ENCODE results near the gene SPEF2. TPM values are rescaled to one million over a fixed set of nuclear protein-coding genes. Genes with fewer than 3 reads are reported as not detected.
A peak's percentile ranks its signal among the peaks of the same experiment; 100 is the strongest.

Gene SPEF2
- total and polyA plus RNA-seq, 8 donors, result 4.1 to 11.8 (median 6.2) TPM

DNA sequence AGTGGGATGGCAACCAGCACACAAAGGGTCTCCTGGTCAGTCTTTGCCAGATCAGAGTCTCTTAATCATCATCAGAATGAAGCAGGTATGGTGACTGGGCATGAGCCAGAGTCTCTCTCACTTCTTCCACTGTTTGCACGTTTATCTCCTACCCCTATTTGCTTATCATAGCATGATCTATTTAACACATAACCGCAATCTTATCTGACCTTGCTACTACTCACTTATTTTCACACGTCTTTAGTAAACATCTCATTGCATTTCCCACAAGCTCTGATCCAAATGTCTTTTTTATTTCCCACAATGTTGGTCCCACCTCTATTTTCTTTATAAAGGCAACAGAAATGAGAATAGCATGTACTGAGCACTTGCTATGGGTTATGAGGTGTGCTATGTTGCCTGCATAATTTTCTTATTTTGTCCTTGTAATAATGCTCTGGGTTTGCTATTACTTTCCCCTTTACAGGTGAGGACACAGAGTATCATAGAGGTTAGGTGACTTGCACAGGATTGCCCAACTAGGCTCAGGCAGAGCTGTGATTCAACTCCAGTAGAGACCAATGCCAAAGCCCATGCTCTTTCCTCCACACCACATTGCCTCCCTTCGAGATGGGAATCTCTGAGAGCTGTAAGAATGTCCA, 199.3 kb downstream of the SPEF2 start:
- intact Hi-C loops (cut with DNase I), result no loop called here
- no peak overlapping the region for H3K27ac ChIP-seq
- DNase-seq, result no peak
- H3K4me1 ChIP-seq, result no peaks in the 10 kb centered on the region
- ATAC-seq, result peak in 3 of 4 donors; percentile 25 to 62 (median 27)
- H3K27me3 ChIP-seq, result no peaks in the 10 kb centered on the region
- H3K9me3 ChIP-seq, result no peaks in the 10 kb centered on the region
- TF ChIP-seq, protein P1, sequence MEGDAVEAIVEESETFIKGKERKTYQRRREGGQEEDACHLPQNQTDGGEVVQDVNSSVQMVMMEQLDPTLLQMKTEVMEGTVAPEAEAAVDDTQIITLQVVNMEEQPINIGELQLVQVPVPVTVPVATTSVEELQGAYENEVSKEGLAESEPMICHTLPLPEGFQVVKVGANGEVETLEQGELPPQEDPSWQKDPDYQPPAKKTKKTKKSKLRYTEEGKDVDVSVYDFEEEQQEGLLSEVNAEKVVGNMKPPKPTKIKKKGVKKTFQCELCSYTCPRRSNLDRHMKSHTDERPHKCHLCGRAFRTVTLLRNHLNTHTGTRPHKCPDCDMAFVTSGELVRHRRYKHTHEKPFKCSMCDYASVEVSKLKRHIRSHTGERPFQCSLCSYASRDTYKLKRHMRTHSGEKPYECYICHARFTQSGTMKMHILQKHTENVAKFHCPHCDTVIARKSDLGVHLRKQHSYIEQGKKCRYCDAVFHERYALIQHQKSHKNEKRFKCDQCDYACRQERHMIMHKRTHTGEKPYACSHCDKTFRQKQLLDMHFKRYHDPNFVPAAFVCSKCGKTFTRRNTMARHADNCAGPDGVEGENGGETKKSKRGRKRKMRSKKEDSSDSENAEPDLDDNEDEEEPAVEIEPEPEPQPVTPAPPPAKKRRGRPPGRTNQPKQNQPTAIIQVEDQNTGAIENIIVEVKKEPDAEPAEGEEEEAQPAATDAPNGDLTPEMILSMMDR (IDR thresholded peaks at IDR 0.05), result no peak
- H3K36me3 ChIP-seq, result no peaks in the 10 kb centered on the region
- no peak for FAIRE-seq
- no peak overlapping the region for H3K4me3 ChIP-seq
- 12 to 20% methylated on average over 4 of the region's 4 CpGs for WGBS, 2 donors

DNA sequence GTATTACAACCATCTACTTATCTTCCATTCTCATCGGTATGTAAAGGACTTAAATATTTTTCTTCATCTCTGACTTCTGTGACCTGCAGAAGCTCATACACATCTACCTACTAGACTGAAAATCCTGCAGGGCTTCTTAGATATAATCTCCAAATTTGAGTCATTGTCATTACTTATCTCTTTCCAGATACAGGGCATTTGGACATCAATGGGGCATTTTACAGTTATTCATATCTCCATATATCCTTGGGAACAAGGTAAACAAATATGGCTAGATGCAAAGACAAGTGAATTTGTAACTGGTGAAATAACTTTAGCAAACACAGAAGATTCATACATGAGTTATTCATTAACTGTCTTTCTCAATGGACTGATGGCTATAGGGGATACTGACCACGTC, 201.4 kb downstream of the SPEF2 start:
- WGBS, 2 donors, result 56 to 64% methylated on average over 2 of the region's 2 CpGs
- Histone ChIP-seq H3K27ac (no peak overlapping the region), H3K9me3 (no peaks in the 10 kb centered on the region), H3K36me3 (no peaks in the 10 kb centered on the region), H3K4me1 (no peaks in the 10 kb centered on the region), H3K4me3 (no peak overlapping the region), H3K27me3 (no peaks in the 10 kb centered on the region)
- TF ChIP-seq, protein P1 (IDR thresholded peaks at IDR 0.05), result no peak
- no peak for FAIRE-seq
- intact Hi-C loops (cut with DNase I), result no loop called here
- no peak for ATAC-seq
- DNase-seq, result no peak

DNA sequence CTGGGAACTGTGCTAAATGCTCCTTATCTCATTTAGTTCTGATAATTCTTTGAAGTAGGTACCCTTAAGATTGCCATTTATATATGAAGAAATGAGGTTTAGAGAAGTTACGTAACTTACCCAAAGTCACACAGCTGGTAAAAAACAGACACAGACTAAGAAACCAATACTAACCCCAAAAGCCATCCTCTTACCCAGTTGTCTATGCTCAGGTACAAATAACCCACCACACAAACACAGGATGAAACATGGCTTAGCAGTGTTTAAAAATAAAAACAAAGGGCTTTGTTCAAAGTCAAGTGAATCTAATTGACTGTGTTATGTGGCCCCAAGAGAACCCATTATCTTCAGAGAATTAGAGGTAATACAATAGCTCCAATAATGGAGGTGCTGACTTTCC, 202.0 kb downstream of the SPEF2 start:
- DNase-seq (no peak), ATAC-seq (no peak), FAIRE-seq (no peak)
- 93 to 94% methylated on average over 1 of the region's 1 CpG for WGBS, 2 donors
- no peaks in the 10 kb centered on the region for H3K9me3 ChIP-seq
- TF ChIP-seq, protein P1 (IDR thresholded peaks at IDR 0.05), result no peak
- no peak overlapping the region for H3K27ac ChIP-seq
- no peaks in the 10 kb centered on the region for H3K36me3 ChIP-seq
- H3K4me1 ChIP-seq, result no peaks in the 10 kb centered on the region
- H3K4me3 ChIP-seq, result no peak overlapping the region
- intact Hi-C loops (cut with DNase I), result no loop called here
- no peaks in the 10 kb centered on the region for H3K27me3 ChIP-seq

DNA sequence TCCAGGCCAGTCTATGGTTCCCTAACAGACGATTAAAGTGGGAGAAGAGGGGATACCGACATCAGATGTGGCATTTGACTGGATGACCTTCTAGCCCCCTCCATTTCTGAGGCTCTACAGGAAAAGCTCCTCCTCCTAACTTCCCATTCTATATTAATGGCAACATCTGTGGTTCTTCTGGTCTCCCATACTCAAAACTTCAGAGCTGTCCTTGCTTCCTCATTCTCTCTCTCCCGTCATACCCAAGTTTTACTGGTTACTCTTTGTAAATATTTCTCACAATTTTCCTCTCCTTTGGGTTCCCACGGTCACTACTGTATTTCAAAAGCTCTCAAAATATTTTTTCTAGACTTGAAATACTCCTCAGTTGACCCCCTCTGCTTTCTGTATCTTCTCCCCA, 203.1 kb downstream of the SPEF2 start:
- WGBS, 2 donors, result 55 to 91% methylated on average over 4 of the region's 4 CpGs
- ATAC-seq (no peak), DNase-seq (no peak), FAIRE-seq (no peak)
- no peak overlapping the region for H3K4me3 ChIP-seq
- no peaks in the 10 kb centered on the region for H3K4me1 ChIP-seq
- H3K36me3 ChIP-seq, result no peaks in the 10 kb centered on the region
- H3K27ac ChIP-seq, result no peak overlapping the region
- intact Hi-C loops (cut with DNase I), result no loop called here
- TF ChIP-seq, protein P1 (IDR thresholded peaks at IDR 0.05), result no peak
- H3K9me3 ChIP-seq, result no peaks in the 10 kb centered on the region
- no peaks in the 10 kb centered on the region for H3K27me3 ChIP-seq

DNA sequence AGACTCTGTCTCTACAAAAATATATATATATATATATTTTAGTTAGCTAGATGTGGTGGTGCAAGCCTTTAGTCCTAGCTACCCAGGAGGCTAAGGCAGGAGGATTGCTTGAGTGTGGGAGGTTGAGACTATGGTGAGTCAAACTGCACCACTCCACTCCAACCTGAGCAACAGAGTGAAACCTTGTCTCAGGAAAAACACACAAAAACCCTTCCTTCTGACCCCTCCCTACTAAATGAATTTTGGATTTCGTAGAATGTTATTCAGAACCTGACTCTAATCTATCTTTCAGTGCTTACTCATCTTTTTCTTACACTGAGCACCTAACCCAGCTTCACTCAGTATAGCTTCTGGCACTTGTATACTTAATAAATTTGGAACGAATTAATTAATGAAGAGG, 203.8 kb downstream of the SPEF2 start:
- DNase-seq (no peak), ATAC-seq (no peak), FAIRE-seq (no peak)
- Histone ChIP-seq H3K27ac (no peak overlapping the region), H3K4me1 (no peaks in the 10 kb centered on the region), H3K27me3 (no peaks in the 10 kb centered on the region), H3K36me3 (no peaks in the 10 kb centered on the region), H3K9me3 (no peaks in the 10 kb centered on the region), H3K4me3 (no peak overlapping the region)
- 64 to 73% methylated on average over 2 of the region's 2 CpGs for WGBS, 2 donors
- TF ChIP-seq, protein P1 (IDR thresholded peaks at IDR 0.05), result no peak
- intact Hi-C loops (cut with DNase I), result no loop called here

Measured in pancreas (tissue), 10 donors.